ENCODE data around the gene CCDC57. TPM values are rescaled to one million over a fixed set of nuclear protein-coding genes. Genes with fewer than 3 reads are reported as not detected.

Gene CCDC57
- total and polyA plus RNA-seq, 2 of the 8 experiments (the other 6 are each of a cell fraction or from before 2014, with no cell fraction given): 8.4 to 12.9 TPM

DNA sequence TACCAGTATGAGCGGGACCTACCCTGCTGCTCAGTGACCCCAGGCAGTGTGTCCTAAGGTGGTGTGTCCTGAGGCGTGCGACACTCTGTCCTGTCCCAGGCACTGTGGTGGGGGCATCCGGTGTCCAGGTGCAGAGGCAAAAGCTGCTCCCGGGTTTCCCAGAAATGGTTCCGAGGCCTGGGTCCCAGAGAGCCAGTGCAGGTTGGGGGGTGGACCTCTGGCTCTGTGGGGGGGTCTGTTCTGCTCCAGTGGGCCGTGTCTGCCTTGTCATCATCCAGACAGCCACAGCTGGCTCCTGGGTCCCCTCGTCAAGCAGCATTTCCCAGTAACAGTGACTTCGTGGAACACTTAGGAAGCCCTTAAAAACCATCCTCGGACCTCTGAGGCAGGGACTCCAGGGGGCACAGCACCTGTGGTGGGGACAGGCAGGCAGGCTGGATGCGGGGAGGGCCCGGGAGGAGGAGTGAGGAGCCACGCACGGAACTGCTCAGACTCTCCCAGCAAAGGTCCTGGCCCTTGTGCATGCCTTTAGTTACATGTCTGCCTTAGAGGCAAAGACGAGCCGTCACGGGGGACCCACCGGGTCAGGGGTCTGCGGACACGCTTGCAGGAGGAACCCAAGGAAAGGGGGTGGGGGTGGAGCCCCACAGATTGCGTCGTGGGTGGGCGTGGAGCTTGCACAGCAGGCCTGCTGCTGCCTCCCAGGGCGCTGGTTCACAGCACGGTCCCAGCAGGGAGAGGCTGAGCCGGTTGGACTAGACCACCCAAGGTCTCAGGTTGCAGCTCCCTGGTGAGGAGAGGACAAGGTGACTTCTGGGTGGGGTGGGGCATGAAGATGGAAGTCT lies 21.8 kb upstream of the CCDC57 start (continued):
- TF ChIP-seq NANOG (IDR thresholded peaks at IDR 0.05; ENCODE audit: insufficient read depth, low read depth, low read length, poor library complexity, severe bottlenecking): no peak
